GM18502 (cell line): Measurements from ENCODE around the gene ZNHIT2.

Source experiments
- ATAC-seq: cut with Tn5 transposase; IDR thresholded peaks from one replicate; pipeline ENCODE4 v1.9.1; 2021; ENCODE audit warnings: mild to moderate bottlenecking; ENCODE audit not compliant: unreplicated experiment, poor library complexity

The ZNHIT2 gene

DNA sequence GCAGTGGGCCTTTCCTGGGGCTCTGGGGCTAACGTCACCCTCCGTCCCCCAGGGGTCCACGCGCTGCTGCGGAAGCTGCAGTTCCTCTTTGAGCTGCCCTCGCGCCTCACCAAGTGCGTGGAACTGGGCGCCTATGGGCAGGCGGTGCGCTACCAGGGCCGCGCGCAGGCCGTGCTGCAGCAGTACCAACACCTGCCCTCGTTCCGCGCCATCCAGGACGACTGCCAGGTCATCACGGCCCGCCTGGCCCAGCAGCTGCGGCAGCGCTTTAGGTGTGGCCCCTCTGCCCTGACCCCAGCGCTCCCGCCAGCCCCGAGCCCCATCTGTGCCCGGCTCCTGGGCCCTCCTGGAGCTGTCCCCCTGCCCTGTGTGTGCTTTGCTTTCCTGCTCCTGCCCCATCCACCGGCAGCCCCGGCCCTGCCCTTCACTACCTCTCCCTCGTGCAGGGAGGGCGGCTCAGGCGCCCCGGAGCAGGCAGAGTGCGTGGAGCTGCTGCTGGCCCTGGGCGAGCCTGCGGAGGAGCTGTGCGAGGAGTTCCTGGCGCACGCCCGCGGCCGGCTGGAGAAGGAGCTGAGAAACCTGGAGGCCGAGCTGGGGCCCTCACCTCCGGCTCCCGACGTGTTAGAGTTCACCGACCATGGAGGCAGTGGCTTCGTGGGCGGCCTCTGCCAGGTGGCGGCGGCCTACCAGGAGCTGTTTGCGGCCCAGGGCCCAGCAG, 9.6 kb downstream of the ZNHIT2 start:
- no peak for ATAC-seq

DNA sequence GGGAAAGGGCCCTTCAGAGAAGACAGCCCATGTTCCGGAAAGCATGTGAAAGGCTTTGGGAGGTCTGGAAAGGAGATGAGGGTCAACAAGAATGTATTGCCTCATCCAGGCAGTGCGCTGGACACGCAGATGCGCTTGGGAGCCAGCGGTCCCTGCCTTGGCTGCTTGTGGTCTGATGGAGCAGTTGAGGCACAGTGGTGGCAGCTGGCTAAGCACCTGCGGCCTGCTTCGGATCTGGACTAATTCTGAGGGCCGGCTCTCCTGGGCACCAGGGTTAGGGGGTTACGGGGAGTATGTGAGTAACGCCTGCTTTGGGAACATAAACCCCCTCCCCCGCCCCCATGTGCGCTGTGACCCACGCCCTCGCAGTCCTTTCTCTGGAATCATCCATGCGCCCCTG, 10.4 kb downstream of the ZNHIT2 start:
- ATAC-seq: no peak

DNA sequence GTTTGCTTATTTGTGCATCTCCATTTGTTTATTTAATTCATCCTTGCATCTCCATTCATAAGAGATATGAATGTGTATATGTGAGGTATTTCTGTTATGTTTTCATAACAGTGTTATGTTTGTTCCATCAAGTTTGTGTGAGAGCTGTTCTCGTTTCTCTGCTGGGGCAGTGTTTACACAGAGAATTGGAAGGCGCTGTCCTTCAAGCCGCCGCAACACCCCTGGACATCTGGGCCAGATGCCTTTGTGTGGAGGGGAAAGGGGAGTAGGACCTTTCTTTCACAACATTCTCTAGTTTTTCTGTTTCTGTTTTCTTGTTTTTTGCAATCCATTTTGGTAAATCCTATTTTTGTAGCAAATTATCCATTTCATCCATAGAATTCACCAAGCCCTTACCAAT, 12.9 kb downstream of the ZNHIT2 start:
- no peak for ATAC-seq

DNA sequence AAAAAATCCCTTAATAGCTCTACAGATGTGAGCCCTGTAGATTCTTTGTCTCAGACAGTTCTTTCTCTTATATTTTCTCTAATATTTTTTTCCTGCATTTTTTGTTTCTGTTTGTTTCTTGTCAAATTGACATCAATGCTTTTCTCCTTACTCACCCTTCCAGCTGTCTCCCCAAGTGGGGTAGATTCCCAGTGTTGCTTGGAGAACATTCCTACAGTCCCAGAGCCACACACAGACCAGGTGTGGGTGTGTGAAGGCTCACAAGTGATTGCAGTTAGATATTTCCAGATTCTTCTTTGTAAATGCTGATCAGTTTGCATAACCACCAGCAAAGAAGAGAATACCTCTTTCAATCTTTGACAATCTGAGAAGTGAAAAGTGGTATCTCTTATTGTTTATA, 14.0 kb downstream of the ZNHIT2 start:
- no peak for ATAC-seq

DNA sequence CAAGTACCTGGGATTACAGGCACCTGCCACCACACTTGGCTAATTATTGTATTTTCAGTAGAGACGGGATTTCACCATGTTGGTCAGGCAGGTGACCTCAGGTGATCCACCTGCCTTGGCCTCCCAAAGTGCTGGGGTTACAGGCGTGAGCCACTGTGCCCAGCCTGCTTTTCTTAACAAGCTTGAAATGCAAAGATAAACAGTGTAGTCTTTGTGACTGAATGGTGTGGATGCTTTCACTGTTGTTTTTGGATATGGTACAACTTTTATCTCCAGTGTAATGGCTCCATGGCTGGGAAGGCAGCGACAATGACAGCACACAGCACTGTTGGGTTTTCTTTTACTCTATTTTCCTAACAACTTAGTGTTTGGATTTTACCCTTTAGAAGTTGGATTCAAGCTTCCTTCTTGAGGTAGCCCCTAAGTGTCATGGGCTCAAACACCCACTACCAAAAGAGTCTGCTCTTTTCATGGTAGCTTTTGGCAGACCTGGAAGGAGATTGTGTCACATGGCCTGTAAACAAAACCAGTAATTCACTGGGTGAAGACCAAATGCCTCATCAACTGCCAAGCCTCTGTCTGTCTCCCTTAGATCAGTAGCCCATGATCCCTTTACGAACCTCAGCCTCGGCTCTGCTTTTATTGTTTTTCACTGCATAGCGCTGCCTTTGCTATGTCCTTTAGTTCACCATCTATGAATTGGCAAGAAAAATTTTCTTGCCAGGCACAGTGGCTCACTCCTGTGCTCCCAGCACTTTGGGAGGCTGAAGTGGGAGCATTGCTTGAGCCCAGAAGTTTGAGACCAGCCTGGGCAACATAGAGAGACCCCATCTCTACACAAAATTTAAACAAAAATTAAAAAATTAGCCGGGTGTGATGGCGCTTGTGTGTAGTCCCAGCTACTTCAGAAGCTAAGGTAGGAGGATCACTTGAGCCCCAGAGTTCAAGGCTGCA, 15.1 kb downstream of the ZNHIT2 start:
- ATAC-seq: no peak

DNA sequence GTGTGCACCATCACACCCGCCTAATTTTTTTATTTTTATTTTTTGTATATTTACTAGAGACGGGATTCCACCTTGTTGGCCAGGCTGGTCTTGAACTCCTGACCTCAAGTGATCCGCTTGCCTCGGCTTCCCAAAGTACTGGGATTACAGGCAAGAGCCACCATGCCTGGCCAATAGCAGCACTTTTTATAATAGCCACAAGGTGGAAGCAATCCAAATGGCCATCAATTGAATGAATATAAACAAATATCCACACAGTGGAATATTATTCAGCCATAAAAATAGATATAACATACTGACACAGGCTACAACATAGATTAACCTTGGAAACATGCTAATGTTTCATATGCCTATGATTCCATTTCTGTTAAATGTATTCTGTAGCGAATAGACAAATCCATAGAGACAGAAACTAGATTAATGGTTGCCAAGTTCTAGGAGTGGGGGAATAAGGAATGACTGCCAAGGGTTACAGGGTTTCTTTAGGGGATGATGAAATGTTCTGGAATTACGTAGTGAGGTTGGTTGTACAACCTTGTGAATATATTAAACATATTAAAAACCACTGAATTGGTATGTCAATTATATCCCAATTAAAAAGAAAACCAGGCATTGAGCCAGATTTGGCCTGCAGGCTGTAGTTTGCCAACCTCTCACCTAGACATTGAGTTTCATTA, 16.7 kb downstream of the ZNHIT2 start:
- ATAC-seq: no peak

DNA sequence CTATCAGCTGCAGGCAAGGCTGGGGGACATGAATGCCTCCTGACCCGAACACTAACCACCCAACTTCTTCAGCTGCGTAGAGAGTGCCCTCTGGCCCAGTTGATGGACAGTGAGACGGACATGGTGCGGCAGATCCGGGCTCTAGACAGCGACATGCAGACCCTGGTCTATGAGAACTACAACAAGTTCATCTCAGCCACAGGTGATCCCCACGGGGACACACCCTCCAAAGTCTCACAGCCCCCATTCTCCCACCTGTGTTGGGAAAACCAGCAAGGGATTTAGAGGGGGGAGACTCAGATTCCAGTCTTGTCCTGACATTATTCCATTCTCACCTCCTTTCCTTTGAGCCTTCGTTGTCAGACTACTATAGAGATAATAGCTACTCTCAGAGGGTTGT, 20.6 kb downstream of the ZNHIT2 start:
- no peak for ATAC-seq

DNA sequence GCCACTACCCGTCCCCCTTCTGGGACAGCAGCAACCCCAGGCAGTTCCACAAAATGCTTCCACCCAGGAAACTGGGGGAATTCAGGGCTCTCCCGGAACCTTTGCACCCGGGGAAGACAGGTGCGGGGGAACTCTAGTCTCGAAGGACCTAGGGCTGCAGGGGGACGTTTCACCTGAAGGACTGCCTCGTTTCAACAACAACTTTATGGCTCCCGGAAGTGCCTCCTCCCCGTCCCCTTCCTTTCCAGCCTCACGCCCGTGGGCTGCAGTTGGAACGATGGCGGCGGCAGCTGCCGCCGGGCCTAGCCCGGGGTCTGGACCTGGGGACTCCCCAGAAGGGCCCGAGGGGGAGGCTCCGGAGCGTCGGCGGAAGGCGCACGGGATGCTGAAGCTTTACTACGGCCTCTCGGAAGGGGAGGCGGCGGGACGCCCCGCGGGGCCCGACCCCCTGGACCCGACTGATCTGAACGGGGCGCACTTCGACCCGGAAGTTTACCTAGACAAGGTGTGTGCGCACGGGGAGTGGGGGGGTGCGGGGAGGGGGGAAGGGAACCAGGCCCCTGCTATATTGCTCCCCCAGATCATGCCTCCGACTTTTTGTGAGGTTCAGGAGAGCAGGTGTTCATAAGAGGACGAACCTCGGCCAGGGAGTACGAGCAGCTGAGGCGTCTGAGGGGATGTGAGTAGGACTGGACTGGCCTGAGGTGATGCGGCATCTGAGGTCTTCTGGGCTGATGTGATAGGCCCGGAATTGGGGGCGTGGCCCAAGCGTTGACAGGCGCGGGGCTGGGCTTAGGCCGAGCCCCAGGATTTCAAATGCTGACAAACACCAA, 21.3 kb downstream of the ZNHIT2 start, which contains the start of gene VPS51:
VPS51 (plus strand) TSS at position 241 of the 833 bp plus-strand sequence; CDS start at position 278, 37 bp downstream.
- ATAC-seq: peak; percentile 78

DNA sequence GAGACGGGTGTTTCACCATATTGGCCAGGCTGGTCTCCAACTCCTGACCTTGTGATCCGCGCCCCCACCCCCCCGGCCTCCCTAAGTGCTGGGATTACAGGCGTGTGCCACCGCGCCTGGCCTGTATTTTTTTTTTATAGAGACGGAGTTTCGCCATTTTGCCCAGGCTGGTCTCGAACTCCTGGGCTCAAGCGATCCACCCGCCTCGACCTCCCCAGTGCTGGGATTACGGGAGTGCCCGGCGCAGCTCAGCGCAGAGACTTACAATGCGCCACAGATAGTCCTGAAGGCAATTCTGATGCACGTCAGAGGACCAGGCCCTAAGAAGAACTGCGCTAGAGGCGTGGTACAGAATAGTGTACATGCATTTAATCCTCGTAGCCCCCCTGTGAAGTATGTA, 22.1 kb downstream of the ZNHIT2 start:
- ATAC-seq: no peak

DNA sequence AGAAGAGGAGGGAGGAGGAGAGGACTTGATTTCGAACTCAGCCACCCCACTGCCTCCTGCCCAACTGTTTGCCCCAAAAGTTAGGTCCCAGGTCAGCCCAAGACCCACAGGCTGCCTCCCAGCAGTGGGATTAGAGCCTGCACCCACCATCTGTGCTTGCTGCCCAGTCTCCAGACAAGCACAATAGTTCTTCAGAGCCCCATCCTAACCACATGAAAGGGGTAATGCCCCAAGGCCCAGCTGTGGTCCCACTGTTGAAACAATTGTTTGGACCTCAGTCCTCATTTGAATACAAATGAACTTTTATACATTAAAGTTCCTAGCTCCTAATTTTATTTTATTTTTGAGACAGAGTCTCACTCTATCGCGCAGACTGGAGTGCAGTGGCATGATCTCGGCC, 26.9 kb downstream of the ZNHIT2 start:
- ATAC-seq: no peak

DNA sequence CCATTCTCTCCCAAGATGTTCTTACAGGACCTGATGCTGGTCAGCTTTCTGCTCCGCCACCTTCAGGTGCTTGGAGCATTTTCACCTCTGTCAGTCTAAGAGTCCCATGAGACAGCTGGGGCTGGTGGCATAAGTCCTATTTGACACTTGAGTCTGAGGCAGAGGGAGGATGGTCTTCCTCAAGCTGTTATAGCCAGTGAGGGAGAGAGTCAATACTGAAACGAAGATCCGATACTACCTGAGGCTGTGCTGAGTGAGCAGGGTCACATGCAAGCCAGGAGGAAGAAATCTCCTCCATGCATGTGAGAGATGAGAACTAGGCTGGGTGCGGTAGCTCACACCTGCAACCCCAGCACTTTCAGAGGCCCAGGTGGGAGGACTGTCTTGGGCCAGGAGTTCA, 27.9 kb downstream of the ZNHIT2 start:
- no peak for ATAC-seq

DNA sequence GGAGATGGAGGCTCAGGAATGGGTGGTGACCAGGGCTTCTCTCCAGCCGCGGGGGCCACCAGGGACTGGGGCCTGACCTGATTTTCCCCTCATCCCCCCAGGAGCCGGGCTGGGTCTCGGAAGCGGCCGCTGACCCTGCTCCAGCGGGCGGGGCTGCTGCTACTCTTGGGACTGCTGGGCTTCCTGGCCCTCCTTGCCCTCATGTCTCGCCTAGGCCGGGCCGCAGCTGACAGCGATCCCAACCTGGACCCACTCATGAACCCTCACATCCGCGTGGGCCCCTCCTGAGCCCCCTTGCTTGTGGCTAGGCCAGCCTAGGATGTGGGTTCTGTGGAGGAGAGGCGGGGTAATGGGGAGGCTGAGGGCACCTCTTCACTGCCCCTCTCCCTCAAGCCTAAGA, 29.7 kb downstream of the ZNHIT2 start:
- ATAC-seq: no peak

DNA sequence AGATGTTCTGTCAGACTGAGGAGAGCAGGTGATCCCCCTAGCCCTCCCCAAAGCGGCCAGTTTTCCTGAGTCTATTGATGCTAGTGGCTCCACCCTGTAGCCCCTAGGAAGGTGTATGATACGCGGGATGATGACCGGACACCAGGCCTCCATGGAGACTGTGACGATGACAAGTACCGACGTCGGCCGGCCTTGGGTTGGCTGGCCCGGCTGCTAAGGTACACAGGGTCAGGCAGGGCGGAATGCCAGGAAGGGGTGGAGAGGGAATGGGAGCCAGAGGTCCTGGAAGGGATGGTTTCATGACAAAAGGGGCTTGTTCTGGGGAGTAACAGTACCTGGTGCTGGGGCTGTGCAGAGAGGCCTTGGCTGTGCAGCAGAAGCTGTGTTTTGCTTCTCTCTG, 30.3 kb downstream of the ZNHIT2 start:
- ATAC-seq: no peak

DNA sequence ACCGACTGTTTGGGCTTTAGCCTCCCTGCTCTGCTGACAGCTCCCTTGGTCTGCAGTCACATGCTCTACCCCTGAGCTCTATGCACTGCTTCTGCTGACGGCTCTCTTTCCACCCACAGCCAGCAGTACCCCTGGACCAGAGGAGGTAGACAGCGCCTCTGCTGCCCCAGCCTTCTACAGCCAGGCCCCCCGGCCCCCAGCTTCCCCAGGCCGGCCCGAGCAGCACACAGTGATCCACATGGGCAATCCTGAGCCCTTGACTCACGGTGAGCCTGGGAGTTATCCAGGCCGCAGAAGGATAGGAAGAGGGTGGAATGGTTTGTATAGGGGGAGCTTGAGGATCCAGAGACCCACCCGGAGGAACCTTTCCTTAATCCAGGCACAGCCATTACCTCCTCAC, 30.7 kb downstream of the ZNHIT2 start:
- no peak for ATAC-seq

DNA sequence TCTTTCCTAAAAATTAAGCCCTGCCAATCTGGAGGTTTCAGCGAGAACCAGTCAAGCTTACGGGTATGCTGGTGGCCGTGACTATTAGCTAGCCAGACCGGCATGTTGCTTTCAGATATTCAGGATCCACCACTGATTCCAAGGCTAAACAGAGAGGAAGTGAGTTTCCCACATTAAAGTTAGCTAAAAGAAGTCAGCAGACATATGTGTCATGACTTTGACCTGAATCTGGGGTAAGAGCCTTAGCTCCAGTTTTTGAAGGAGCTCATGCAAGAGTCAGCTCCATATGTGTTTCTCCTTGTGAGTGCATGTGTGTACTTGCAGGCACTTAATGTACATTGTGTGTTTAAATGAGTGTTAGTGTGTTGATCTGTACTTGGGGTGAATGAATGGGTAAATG, 32.1 kb downstream of the ZNHIT2 start:
- ATAC-seq: no peak

DNA sequence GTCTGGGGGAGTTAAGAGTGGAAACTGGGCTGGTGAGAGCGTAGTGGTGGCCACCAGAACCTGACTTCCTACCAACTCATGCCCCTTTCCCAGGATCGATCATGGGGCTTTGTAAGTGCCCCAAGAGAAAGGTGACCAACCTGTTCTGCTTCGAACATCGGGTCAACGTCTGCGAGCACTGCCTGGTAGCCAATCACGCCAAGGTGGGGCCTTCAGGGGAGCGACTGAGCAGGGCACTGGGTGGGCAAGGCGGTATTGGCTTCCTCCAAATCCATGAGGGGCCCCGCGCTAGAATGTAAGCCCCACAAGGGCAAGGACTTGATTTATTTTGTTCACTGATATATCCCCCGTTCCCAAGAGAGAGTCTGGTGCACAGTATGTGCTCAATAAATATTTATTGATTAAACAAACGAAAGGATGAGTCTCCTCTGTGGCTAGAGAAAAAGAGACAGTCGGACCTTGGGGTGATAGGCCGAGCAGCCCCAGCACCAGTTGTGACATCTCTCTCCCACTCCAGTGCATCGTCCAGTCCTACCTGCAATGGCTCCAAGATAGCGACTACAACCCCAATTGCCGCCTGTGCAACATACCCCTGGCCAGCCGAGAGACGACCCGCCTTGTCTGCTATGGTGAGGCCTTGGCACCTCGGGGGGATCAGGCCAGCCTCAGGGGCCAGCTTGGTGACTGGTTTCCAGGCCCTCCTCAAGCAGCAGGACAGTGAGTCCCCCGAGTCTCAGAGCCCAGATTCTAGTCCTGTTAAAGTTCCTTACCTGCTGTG, 32.7 kb downstream of the ZNHIT2 start:
- peak; percentile 20 for ATAC-seq

DNA sequence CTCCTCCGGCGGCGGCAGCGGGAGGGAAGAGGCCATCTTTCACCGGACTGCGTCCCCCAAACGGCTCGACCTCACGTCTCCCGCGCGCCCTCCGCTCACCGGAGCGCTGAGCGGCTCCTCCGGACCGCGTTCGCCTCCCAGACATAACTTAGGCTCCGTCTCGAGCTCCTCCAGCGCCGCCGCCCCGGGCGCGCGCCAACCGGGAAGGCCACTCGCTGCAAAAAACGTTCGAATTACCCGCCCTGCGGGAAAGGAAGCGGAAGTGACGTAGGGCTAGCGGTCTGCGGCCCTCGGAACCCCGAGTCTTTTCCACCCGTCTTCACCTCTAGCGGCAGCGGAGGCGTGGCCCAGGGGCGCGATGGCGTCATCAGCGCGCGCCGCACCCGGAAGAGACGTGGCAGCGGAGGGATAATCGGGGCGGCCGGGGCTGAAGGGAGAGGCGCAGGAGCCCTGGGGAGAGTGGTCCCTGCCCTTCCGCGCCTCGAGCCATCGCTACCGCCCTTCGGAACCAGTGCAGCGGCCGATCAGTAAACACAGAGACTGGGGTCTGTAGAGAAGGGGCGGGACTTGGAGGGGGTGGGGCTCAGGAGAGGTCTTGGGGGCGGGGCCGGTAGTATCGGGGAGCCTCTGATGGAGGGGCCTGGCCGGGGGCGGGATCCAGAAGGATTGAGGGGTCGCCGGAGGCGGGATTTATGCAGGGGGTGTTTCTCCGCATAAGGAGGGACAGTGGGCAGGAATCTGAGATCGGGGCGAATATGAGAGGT, 33.5 kb downstream of the ZNHIT2 start, which contains the start of the genes CDCA5 and ZFPL1:
CDCA5 (minus strand) TSS at position 207 of the 764 bp plus-strand sequence; CDS start at position 145, 62 bp downstream.
ZFPL1 (plus strand) TSS at position 389 of the 764 bp plus-strand sequence. CDS start 477 bp downstream, outside the sequence.
- peak; percentile 80 for ATAC-seq

DNA sequence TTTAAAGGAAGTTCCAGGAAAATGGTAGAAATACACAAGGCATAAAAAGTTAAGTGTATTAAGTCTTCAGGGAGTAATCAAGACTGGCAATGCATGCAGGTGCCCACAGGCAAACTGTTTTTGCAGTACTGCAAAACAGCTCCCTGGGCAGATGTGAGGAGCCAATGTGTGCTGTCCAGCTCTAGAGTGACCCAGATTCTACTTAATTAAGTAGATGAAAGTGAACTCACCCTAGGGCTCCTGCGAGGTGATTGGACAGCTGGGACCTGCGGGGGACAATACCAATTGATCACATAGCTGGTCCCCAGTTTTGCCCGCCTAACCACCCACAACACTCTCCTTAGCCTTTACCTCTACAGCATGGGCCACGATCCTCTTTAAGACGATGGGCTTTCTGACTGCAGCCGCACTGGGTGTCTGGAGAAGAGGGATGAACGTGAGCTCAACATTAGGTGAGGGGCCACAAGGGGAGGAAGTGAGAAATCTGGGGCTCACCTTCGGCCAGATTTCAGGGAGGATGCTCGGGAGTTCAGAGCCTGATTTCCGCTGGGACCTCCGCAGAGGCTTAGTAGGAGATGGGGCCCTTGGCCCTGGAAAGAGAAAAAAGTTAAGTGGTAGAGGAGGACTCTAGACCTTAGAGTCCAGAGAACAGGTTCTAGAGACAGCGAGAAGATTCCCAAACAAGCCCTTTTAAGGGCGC, 34.2 kb downstream of the ZNHIT2 start:
- peak; percentile 3 for ATAC-seq
